Measurements from ENCODE around the gene TMEM45A.
"Not testable (repeated sequence)": the region's sequence is repeated elsewhere in the genome, so short reads cannot be mapped to it uniquely, and the experiment has no call there.

TMEM45A gene

DNA sequence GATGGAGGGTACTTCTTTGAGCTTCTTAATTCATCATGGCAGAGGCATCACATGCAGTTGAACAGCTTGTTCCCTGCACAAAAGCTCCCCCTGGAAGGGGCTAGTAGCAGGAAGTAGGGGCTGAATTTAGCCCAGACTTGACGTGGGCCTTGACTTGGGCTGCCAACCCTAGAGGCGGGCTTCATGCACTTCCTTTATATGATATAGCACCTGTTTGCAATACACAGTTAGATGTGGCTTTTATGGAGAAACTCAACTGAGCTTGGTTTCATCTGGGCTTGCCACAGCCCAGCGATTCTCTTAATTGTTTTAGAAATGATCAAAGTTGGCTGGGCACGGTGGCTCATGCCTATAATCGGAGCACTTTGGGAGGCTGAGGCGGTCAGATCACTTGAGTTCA lies 83.3 kb downstream of the TMEM45A start:
- DNase-seq (ENCODE audit: low read depth) = no peak

DNA sequence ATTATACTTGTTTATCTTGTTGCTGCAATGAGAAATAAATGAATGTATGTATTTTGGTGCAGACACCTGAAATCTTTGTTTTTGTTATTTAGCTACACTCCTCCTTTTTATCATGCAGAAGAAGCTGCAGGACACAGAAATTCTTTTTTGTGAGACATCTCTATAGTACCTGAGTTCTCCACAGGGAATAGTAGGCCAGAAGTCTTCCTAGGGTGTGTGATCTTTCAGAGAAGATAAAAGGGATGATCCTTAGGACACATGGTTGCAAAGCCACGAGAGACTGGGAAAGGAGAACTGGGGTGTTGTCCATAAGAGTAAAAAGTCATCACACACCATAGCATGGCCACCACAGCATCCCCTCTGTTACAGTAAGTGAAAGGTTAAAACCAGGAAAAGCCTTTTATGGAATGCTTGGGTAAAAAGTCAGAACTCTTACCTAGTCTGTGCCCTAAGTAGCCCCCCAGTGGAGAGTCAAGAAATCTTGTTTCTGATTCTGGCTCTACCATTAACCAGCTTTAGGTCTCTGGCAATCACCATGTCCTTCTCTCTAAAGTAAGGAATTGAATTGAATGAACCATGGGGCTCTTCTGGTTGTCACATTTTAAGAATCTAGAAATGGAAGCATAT lies 85.1 kb downstream of the TMEM45A start:
- DNase-seq (ENCODE audit: low read depth) = no peak

DNA sequence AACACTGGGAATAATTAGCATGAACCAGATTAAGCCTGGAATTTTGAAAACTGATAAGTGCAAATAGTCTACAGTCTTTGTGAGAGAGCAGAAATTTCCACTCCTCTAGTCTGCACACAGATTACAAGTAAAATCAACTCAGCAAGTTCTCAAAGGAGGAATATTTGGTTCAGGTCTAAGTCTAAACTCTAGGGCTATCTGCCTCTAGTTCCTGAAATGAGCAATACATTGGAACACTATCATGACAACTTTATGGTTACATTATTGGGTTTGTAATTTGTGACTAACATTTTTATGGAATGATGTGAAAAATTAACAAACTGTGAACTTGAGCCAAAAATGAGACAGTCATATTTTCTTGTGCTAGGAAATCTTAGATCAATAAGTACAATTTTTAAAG lies 86.2 kb downstream of the TMEM45A start:
- DNase-seq (ENCODE audit: low read depth) = no peak

DNA sequence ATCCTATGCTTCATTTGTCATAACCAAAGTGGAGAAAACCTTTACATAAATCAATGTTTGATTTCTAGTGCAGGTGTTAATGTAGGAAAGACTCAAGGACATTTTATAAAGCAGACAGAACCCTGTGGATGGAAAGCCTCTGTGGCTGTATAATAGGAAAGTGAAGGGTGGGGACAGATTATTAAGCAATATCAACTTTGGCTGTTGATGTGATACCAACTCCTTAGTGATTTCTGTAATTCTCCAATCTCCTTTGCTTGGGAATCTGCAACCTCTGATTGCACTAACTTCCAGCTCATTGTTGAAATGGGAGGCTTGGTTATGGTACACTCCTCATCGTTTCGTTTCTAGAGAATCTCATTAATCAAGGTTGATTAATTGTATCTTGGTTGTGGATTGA lies 87.7 kb downstream of the TMEM45A start:
- no peak for DNase-seq (ENCODE audit: low read depth)

DNA sequence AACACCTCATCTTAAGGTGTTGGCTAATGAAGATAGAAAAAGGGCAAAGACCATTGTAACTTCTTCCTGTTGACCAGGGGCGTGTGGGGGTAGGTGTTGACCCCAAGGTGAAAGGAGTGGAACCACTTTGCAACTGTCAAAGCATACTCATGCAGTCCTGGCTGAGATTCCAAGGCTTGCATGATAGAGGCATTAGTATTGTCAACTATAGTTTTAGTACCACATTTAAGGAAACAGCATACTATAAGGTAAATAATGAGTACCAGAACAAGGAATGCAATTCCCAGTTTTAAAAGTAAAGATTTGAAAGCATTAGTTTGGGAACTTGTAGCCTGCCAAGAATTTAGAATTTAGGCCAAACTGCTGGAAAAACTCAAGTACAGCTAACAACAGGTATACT lies 89.2 kb downstream of the TMEM45A start:
- no peak for DNase-seq (ENCODE audit: low read depth)

DNA sequence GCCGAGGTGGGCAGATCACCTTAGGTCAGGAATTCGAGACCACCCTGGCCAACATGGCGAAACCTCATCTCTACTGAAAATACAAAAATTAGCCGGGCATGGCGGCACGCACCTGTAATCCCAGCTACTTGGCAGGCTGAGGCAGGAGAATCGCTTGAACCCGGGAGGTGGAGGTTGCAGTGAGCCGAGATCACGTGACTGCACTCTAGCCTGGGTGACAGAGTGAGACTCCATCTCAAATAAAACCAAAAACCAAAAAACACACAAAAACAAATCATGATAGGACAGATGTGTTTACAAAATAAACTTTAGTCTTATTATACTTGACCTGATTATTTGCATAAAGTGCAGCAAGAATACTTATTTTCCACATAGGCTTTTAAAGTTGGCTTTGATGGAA lies 89.7 kb downstream of the TMEM45A start:
- DNase-seq (ENCODE audit: low read depth) = not testable (repeated sequence)

DNA sequence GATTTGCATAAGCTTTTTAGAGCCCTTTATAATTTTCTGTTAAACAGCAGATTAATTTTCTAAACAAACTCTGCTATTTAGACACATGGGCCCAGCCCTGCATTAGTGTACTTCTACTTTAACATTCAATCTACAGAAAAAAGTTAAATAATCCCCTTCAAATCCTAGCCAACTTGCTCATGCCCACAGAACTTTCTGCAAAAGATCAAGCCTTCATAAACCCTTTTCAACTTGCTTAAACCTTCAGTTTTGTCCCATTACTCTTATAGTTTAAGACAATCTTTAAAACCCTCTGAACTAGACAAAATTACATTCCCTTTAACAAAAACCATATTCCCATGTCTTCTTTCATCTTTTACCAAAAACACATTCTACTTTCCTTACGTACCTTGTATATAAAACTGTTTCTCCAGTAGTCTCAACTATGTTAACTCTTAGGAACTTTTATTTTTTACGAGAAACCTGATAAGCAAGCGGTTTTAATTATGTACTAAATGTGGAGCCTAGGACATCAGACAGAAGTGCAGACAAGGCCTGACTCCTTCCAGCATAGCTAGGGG lies 91.8 kb downstream of the TMEM45A start:
- DNase-seq (ENCODE audit: low read depth) = no peak

DNA sequence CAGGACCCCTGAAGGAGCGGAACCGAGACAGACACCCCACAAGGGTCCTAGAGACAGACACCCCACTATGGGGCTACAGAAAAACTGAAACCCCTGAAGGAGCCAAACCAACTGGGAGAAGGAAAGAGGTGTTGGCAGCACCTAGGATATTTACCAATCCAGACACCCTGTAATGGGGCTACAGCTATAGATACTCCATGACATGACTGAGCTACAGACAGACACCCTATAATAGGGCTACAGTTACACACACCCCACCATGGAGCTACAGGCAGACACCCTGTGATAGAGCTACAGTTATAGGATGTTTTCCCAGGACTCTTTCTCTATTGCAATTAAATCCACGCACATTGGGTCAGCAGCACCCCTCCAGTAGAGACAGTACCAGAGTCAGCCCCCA lies 94.4 kb downstream of the TMEM45A start:
- no peak for DNase-seq (ENCODE audit: low read depth)

DNA sequence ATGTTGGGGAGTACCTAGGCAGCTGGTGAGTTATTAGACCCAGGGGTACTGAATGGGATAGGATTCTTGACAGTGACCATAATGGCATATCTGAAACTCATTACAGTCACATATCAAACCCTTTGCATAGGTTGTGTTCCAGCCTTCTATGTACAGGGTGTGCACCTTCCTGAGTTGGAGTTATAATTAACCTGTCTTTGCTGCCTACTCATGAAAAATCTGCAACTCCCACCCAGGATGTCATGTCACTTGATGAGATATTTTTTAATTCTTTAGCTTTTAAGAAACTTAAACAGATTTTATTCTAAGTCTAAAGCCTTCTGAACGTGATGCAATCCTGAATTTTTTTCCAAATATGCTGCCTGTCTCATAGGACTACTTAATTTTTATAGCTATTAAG lies 95.8 kb downstream of the TMEM45A start:
- no peak for DNase-seq (ENCODE audit: low read depth)

DNA sequence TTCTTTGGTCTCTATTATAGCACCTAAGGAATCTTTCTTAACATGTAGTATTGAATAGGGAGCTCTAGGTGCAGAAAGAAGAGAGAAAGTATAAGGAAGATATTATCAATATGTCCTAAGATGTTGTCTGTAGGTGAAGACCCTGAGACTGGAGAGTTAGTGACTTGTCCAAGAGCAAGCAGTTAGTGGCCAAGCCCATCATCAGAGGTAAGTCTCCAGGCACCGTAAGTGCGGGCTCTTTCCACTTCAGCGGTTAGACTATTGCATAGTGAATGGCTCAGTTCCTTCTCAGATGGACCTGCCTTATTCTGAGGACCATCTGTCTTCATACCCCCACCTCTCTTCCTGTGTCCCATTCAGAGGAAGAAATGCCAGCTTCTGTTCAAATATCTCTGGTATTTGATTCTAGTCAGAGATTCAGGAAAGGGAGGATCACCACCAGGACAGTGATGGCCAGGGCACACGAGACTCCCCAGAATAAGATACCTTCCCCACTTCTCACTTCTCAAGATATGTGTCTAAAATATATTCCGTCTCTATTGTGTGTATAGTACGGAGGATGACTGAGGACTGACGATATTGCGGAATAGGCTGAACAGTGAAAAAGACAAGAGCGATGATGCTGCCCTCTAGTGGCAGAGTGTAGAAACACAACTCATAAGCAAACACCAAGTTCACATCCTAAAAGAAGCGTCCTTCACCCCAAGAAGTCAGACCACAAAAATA lies 97.9 kb downstream of the TMEM45A start:
- peak; percentile 43 for DNase-seq (ENCODE audit: low read depth)

DNA sequence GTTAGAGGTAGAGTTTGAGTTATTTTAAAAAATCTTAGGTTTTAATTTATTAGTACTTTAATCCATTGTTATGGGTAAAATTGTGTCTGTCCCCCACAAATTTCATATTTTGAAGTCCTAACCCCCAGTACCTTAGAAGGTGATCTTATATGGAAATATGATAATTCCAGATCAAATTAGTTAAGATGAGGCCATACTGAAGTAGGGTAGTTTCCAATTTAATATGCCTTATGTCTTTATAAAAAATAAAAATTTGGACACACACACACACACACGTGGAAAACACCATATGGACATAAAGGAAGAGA lies 98.4 kb downstream of the TMEM45A start:
- no peak for DNase-seq (ENCODE audit: low read depth)

DNA sequence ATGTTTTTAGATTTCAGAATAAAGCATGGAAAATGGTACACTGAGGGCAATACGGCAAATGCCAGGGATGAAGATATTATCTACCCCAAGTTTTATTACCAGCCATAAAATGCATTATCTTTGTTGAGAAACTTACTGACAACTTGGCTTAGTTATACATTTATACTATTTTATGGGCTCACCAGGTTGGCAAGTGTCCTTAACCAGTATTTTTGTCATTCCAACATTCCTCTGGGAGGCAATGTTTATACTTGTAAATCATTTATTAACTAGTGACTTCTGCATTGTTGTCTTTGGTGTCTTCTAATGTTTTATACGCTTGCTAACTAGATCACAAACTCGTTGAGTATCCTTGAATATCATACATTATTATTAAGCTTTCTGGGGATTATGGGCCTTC lies 99.0 kb downstream of the TMEM45A start:
- no peak for DNase-seq (ENCODE audit: low read depth)

DNA sequence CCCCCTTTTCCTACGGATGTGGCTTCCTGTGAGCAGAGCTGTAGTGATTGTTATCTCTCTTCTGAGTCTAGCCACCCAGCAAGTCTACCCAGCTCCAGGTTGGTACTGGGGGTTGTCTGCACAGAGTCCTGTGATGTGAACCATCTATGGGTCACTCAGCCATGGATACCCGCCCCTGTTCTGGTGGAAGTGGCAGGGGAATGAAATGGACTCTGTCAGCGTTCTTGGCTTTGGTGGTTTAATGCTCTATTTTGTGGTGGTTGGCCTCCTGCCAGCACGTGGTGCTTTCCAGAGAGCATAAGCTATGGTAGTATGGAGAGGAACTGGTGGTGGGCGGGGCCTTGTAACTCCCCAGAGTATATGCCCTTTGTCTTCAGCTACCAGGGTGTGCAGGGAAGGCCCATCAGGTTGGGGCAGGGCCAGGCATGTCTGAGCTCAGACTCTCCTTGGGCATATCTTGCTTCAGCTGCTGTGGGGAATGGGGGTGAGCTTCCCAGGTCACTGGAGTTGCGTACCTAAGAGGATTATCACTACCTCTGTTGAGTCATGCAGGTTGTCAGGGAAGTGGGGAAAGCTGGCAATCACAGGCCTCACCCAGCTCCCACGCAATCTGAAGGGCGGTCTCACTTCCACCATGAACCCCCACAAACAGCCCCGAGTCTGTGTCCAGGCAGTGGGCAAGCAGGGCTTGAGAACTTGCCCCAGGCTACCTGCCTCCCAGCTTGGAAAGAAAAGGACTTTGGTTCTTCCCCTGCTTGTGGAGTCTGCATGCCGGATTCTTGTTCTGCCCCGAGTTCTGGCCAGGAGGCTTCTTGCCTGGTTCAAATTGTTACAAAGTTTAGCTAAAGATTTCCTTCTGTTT lies 108.0 kb downstream of the TMEM45A start:
- no peak for DNase-seq (ENCODE audit: low read depth)

DNA sequence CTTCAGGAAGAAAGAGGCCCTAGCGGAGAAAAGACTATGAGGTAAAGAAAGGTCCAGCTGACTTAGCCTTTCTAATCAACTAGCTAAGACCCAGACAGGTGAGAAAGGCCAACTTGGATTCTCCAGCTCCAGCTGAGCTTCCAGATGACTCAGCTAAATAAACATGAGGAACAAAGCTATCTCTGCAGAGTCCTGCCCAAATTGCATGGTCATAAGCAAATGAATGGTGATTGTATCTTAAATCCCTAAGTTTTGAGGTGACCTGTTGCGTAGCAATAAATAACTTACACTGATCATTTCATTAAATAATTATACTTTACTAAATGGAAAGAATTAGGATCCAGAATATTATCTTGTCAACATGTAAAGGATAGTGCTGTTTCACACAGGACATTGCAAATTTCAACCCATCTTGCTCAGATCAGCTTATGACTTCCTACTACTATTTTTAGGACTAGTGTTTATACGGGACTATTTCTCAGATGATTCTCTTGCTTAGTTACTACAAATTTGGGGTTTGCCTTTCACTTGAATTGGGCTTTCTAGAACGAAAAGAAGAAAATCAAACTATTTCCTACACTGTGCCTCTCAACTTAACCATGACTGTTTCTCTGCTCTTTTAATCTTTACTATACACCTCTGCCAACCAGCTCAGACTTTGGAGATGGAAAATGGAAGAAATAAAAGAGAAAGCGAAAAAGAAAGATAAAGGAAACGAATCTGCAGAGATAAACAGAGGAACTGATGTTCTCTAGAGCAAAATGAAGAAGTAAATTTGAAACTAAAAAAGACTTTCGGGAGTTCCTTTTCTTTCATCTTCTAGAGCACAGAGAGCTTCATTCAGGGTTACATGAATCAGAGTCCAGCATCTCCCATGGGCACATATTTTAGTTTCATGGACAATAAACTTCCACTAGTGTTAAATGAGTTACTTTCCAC lies 110.4 kb downstream of the TMEM45A start:
- DNase-seq (ENCODE audit: low read depth) = no peak

DNA sequence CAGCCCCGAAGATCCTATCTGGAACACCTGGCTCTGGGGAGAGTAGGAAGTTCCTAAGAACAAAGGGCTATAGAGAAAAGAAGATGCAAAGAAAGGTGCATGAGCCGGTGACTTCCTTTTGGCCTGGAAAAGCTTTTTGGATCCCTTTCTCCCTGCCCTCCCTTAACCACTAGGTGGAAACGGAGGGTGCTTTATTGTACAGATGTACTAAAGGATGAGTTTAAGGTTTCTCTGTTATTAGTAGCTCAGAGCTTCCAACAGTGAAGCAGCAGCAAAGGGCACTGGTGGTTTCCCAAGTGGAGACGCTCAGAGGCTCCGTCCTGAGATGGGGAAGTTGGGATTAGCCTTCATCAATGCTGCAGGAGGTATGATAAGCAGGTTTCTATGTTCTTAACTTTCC lies 111.0 kb downstream of the TMEM45A start:
- DNase-seq (ENCODE audit: low read depth) = no peak

DNA sequence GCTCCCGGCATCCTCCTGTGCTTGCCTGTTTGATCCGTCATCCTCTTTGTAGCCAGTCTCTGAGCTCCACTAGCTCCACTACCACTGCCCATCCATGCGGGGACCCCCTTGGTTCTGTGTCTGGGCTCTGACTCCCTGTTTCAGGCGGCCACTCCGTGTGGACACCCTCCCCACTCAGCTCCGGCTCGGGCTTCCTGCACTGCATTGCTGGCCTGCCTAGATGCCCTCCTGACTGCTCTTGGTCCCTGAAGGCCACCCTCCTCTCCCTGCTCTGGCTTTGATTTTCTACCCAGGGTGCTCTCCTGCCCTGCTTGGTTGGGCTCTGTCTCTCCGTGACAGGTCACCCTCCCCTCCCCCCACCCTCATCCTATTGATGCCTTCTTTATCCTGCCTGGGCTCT lies 112.9 kb downstream of the TMEM45A start:
- DNase-seq (ENCODE audit: low read depth) = no peak

DNA sequence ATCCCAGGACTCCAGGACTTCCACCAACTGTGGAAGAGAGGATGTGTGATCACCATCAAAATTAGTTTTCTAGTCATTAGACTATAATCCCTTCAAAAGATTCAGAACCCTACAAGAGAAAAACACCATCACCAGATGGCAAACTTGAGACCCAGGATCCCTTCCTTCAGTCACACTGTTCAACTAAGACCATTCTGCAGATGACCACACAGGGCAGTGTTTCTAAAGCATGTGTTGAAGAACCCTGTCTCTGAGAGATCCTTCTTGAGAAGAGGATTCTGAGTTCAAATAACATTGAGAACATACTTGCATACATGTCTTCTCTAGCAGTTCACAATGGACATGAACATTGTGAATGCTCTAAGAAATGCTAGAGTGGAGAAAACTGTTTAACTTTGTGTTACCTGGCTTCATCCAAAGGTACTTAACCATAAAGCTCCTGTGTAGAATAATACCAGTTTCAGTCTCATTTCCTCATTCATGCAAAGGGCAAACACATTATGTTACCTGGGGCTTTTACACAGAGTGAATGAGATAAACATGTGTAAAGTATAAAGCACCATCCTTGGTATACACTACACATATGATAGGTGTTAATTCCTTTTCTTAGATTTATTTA lies 114.6 kb downstream of the TMEM45A start:
- DNase-seq (ENCODE audit: low read depth) = no peak

DNA sequence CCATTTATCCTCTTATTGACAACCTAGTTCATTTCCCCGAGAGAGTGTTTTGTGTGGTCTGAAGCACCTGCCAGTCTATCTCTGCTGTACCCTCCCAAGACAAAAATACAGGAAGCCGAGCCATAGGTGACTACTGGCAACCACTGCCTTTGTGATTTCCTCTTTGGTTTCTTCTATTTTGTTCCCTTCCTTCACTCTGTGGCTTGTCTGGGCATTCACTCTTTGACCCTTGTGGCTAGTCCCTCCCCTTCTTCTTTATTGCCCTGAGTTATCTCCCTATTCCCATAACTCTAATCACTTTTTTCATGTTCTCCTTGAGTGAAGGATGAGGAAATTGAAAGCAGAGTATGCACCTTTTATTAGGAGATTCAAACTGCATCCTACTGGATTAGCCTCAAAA lies 116.9 kb downstream of the TMEM45A start, which contains the start of gene ADGRG7:
Gene ADGRG7, plus strand, starts transcription at position 297 of the 400 bp plus-strand sequence. CDS start 256 bp downstream, outside the sequence.
- no peak for DNase-seq (ENCODE audit: low read depth)

DNA sequence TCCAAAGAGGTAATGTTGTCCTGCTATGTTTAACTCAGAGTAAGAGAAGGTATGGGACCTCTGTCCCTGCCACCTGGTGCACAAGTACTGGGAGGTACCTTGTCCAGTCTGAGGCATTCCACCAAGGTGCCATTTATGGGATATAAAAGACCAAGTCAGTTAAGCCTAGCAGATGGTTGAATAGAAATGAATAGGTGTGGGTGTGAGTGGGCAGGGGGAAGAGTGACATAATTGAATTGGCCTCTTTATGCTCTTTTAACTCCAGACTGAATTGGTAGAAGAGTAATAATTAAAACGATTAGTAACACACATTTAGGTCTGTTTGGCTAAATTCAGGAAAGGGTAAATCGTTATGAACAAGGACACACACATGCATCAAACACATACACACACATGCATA lies 117.5 kb downstream of the TMEM45A start:
- DNase-seq (ENCODE audit: low read depth) = no peak

DNA sequence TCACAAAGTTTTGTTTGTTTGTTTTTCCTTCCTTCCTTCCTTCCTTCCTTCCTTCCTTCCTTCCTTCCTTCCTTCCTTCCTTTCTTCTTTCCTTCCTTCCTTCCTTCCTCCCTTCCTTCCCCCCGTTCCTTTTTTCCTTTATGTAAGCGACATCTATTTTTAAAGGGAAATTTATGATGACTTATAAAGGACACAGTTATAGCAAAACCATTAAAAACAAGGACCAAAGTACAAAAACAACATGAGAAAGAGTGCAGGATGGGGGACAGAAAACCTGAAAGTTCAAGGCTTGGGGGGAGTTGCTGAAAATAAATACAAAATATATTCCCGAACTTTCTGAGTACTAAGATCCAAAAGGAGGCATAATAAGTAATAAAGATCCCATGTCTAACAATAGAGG lies 118.8 kb downstream of the TMEM45A start:
- no peak for DNase-seq (ENCODE audit: low read depth)

DNA sequence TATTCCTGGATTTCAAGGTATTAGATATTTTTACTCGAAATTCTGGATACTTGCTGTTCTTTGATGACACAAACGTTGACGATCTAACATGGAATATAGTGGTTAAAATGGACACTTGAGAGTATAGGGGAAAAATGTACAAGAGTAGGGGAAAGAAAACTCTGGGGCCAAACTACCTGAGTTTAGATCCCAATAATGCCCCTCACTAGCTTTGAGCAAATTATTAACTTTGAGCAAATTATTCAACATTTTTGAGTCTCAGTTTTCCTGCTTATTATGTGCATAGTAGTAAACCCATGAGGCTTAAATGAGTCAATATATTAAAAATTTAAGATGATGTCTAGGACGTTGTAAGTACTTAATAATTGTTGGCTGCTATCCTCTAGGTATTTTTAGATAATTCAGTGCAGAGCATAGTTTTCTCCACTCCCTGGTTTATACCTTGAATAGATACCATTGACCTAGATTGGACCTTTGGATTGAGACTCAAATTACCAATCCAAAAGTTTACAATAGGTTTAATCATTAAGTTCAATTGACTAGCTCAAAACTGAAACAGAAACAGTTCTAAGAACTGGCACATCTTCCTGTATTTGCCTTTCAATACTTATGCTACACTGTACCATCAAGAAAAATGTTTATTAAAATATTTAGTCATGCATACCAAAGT lies 121.4 kb downstream of the TMEM45A start:
- DNase-seq (ENCODE audit: low read depth) = no peak
